ENCODE data around the gene SLC12A1.

GRCh38 chr15:48289628-48290027 lies 83.5 kb downstream of the SLC12A1 start:
- TF ChIP-seq CTCF (IDR thresholded peaks at IDR 0.05) (no peak), POLR2A (IDR thresholded peaks at IDR 0.05) (no peak)

Data from lower leg skin (tissue), 3 donors.